Measurements from ENCODE around the gene UBL7. TPM values are rescaled to one million over a fixed set of nuclear protein-coding genes. Genes with fewer than 3 reads are reported as not detected.

The UBL7 gene
- total and polyA plus RNA-seq, 2 of the 8 experiments (the other 6 are each of a cell fraction or from before 2014, with no cell fraction given), result 71.5 to 183 TPM

- Histone ChIP-seq H3K14ac (ENCODE audit: insufficient read length) (no peak overlapping the region), H3K23ac (ENCODE audit: insufficient read length) (no peak overlapping the region), H4K5ac (ENCODE audit: insufficient read length, low read depth, low read length) (no peak overlapping the region), H2BK120ac (replicated peaks; ENCODE audit: low read depth, low read length) (no peak overlapping the region), H2AFZ (ENCODE audit: low read length) (no peak overlapping the region), H3K79me2 (ENCODE audit: control insufficient read depth in 1 of 2, insufficient read depth in 2 of 2, low read length in 2 of 2) (peaks cover 0 to 22% of the 10 kb centered on the region in 2 experiments; a peak in 2 of 4 replicates), H3K4me2 (ENCODE audit: insufficient read depth in 1 of 2, low read depth in 2 of 2, low read length in 2 of 2) (no peak overlapping the region), H3K4ac (replicated peaks; ENCODE audit: insufficient read length, low read depth, low read length) (no peak overlapping the region), H3K27ac (ENCODE audit: low read depth, low read length) (no peak overlapping the region), H3K4me1 (replicated peaks in 1 of 4; ENCODE audit: control insufficient read depth in 3 of 4, insufficient read depth in 4 of 4, low read length in 3 of 4) (peaks cover 4 to 18% (median 10%) of the 10 kb centered on the region in 4 experiments), H4K20me1 (replicated peaks in 1 of 2; ENCODE audit: control insufficient read depth in 1 of 2, insufficient read depth in 2 of 2, low read length in 2 of 2) (peaks cover 10 to 29% of the 10 kb centered on the region in 2 experiments), H3K9me3 (ENCODE audit: insufficient read depth in 2 of 2, low read depth in 1 of 2, low read length in 1 of 2) (no peaks in the 10 kb centered on the region), H3K23me2 (ENCODE audit: low read depth, low read length) (peaks cover 6% of the 10 kb centered on the region; the same call in 1 of the 2 replicates), H4K8ac (ENCODE audit: extremely low read depth, insufficient read depth, low read length) (no peak overlapping the region), H2BK20ac (ENCODE audit: low read length) (no peak overlapping the region), H2BK5ac (ENCODE audit: low read depth, low read length) (no peak overlapping the region), H3K56ac (replicated peaks; ENCODE audit: insufficient read length, low read depth, low read length) (no peak overlapping the region), H3K79me1 (ENCODE audit: low read depth, low read length) (peaks cover 3% of the 10 kb centered on the region), H3K4me3 (ENCODE audit: extremely low read depth in 1 of 4, insufficient read depth in 2 of 4, low read depth in 3 of 4, low read length in 4 of 4) (no peak overlapping the region), H3K18ac (ENCODE audit: extremely low read depth, low read length) (no peak overlapping the region), H2AK5ac (ENCODE audit: low read depth, low read length) (no peak overlapping the region), H3K9ac (replicated peaks in 1 of 4; ENCODE audit: extremely low read depth in 1 of 4, low read depth in 3 of 4, low read length in 3 of 4) (no peak overlapping the region), H4K91ac (replicated peaks; ENCODE audit: insufficient read length, low read length) (no peak overlapping the region), H2BK12ac (ENCODE audit: low read depth, low read length) (no peak overlapping the region), H3K27me3 (replicated peaks in 1 of 4; ENCODE audit: control insufficient read depth in 3 of 4, extremely low read depth in 1 of 4, insufficient read depth in 3 of 4, low read length in 3 of 4) (peaks cover 0 to 10% (median 7%) of the 10 kb centered on the region in 4 experiments; a peak in 5 of 7 replicates), H3K36me3 (ENCODE audit: control insufficient read depth in 2 of 4, insufficient read depth in 4 of 4, low read length in 3 of 4) (no peaks in the 10 kb centered on the region), H2BK15ac (ENCODE audit: low read length) (no peak overlapping the region)
- ChIA-PET POLR2A (ENCODE audit: partially characterized antibody) (interaction anchor here (1.2 to 1.5 kb wide), 3 partner anchors 17 to 49 kb away, joined by 3 read pairs; no protein-coding TSS in a partner anchor), CTCF (ENCODE audit: partially characterized antibody) (interaction anchor here (0.9 to 41.3 kb wide), 11 partner anchors 8 to 119 kb away, joined by 3 to 1311 read pairs (median 4); partner anchors contain the start of gene CYP11A1)
- DNase-seq (ENCODE audit: low read depth in 1 of 2, low spot score in 2 of 2), result no peak
- 94% methylated on average over 9 of the region's 9 CpGs; no CpG with 5 or more reads in 1 of the 2 experiments for WGBS, 2 experiments (ENCODE audit: extremely low coverage in 1 of 2, insufficient coverage in 1 of 2, insufficient read length in 1 of 2, insufficient replicate concordance in 2 of 2, low coverage in 1 of 2, low lambda C conversion rate in 2 of 2, missing lambda C conversion rate in 1 of 2)
- no peak for FAIRE-seq
- no peak for TF ChIP-seq JUND (IDR thresholded peaks at IDR 0.05; ENCODE audit: low read length)
- TF ChIP-seq RXRA (IDR thresholded peaks at IDR 0.05; ENCODE audit: insufficient read depth, low read depth, low read length), result no peak
- no peak for TF ChIP-seq POLR2AphosphoS5 (IDR thresholded peaks at IDR 0.05; ENCODE audit: low read depth, low read length)
- TF ChIP-seq SP4 (IDR thresholded peaks at IDR 0.05; ENCODE audit: low read length), result no peak
- no peak for TF ChIP-seq MAX (IDR thresholded peaks at IDR 0.05)
- TF ChIP-seq FOSL1 (IDR thresholded peaks at IDR 0.05; ENCODE audit: insufficient read depth, low read depth, low read length), result no peak
- no peak for TF ChIP-seq GABPA (IDR thresholded peaks at IDR 0.05; ENCODE audit: borderline replicate concordance, insufficient read depth, low read length)
- no peak for TF ChIP-seq SRF (IDR thresholded peaks at IDR 0.05; ENCODE audit: low read depth, low read length)
- TF ChIP-seq HDAC2 (IDR thresholded peaks at IDR 0.05; ENCODE audit: borderline replicate concordance in 1 of 2, low read depth in 2 of 2, low read length in 2 of 2), result no peak
- TF ChIP-seq MAFK (IDR thresholded peaks at IDR 0.05; ENCODE audit: low read depth, low read length), result no peak
- TF ChIP-seq CREB1 (IDR thresholded peaks at IDR 0.05), result no peak
Observed at GRCh38 chr15:74427607-74428441, 33.1 kb downstream of the UBL7 start.

Data from H1 (cell line).